ENCODE data around the gene PHF5A. TPM values are rescaled to one million over a fixed set of nuclear protein-coding genes. Genes with fewer than 3 reads are reported as not detected.

Gene PHF5A, protein sequence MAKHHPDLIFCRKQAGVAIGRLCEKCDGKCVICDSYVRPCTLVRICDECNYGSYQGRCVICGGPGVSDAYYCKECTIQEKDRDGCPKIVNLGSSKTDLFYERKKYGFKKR
- total RNA-seq: 26.1 and 43.8 TPM in 2 replicates

DNA sequence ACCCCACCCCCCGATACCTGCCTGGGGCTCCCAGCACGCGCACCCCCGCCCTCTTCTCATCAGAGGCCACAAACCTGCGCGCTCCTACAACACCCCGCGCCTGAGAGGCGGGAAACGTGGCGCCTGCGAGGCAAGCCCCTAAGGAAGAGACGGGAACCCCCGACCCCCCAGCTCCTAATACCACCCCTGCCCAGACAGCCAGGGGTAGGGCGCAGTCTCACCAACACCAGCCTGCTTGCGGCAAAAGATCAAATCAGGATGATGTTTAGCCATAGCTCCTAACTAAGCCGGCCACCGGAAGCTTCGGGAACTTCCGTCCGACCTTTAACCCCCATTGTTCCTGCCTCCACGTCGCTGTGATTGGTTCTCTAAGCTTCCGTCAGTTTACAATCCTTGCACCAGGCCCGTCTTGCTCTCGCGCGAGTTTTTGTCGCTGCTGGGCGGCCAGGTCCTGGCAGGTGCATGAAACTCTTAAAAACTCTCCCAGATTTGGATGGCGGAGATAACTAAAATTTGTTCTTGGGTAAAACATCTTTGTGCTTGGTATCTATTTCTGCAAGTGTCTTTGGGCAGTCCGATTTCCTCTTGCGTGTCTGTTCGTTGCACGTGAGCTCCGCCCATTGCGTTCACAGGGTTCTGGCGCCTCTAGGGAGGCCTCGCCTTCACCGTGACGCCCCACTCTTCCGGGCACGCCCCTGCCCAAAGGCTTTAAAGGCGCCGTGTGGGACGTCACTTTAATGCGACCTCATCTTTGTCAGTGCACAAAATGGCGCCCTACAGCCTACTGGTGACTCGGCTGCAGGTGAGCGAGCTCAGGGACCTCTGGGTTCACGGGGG, at the start of gene PHF5A, which contains the start of gene ACO2:
Gene PHF5A, minus strand, starts transcription at position 312 of the 837 bp plus-strand sequence. Its CDS starts 39 bp downstream, at position 273.
Gene ACO2, plus strand, starts transcription at position 737 of the 837 bp plus-strand sequence. Its CDS starts 30 bp downstream, at position 767.
- DNase-seq (ENCODE audit: extremely low read depth, low read depth, low spot score): peak; percentile 98

DNA sequence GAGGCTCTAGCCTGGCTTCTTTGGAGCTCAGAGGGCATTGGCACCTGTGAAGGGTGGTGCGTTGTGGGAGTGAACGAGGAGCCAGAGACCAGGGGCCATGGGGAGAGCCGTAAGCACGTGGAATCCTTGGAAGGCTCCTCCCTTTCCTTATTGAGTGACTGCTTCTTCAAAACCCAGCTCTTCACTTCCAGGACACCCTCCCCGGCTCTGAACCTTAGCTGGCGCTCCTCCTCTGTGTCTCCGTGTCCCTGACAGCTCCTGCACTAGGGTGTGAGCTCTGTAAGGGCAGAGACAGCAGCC, 49.5 kb upstream of the PHF5A start:
- DNase-seq (ENCODE audit: extremely low read depth, low read depth, low spot score): no peak

DNA sequence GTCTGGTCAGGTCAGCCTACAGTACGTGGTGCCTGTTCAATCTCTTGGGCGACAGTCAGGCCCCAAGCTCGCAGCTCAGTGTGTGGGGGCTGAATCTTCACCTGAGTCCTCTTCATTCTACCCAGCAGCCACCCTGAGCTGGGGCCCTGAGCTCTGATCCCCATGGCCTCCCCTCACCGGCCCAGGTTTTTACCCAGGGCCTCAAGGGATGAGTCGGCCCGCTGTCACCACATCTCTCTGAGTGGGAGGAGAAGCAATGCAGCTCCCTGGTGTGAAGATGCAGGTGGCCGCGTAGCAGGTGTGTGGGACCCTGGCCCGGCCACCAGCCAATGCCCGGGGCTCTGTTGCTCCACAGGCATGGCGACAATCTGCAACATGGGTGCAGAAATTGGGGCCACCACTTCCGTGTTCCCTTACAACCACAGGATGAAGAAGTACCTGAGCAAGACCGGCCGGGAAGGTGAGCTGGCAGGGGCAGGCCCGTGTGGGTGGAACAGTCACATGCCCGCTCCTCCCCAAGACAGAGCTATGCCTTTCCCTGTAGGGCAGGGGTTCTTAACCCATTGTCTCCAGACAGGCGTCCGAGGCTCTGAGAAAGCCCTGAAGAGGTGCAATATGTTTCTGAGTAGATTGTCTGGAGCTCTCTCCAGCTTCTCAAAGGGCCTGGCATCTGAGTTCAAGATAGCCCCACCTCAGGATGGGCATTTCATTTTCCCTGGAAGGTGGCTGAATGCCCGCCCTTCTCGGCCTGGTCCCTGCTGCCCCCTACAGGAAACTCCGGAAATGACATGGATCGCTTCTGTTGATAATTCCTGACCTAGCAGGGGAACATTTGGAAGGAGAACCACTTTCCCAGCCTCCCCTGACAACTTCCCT, 48.9 kb upstream of the PHF5A start:
- peak; percentile 22 for DNase-seq (ENCODE audit: extremely low read depth, low read depth, low spot score)

DNA sequence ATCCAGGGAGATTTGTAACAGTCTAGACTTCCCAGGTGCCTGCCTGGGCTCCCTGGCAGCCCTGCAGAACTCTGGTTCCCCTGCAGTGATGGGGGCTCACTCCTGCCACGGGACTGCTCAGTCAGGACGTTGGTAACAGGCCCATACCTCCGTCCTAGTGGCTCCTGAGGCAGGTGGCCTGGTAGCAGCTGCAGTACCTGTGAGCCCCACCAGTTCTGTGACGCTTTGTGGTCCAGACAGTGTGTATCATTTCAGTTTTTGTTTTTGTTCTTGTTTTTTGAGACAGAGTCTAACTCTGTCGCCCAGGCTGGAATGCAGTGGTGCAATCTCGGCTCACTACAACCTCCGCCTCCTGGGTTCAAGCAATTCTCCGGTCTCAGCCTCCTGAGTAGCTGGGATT, 48.0 kb upstream of the PHF5A start:
- DNase-seq (ENCODE audit: extremely low read depth, low read depth, low spot score): no peak

DNA sequence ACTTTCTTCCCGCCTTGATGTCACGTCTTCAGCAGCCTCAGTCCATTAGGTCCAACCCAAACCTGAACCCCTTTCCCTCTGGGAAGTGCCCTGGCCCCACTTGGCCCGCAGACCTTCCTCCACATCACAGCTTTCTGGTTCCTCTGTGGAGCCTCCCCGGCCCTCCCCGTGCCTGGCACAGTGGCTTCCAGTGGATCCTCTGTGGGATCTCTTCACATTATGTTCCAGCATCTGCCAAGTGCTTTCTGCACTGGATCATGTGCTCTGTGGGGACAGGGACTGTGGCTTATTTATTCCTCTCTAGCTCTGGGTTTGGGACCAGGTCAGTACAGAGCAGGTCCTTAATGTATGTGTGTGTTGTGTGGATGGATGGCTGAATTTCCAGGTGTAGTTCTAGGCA, 44.9 kb upstream of the PHF5A start:
- no peak for DNase-seq (ENCODE audit: extremely low read depth, low read depth, low spot score)

DNA sequence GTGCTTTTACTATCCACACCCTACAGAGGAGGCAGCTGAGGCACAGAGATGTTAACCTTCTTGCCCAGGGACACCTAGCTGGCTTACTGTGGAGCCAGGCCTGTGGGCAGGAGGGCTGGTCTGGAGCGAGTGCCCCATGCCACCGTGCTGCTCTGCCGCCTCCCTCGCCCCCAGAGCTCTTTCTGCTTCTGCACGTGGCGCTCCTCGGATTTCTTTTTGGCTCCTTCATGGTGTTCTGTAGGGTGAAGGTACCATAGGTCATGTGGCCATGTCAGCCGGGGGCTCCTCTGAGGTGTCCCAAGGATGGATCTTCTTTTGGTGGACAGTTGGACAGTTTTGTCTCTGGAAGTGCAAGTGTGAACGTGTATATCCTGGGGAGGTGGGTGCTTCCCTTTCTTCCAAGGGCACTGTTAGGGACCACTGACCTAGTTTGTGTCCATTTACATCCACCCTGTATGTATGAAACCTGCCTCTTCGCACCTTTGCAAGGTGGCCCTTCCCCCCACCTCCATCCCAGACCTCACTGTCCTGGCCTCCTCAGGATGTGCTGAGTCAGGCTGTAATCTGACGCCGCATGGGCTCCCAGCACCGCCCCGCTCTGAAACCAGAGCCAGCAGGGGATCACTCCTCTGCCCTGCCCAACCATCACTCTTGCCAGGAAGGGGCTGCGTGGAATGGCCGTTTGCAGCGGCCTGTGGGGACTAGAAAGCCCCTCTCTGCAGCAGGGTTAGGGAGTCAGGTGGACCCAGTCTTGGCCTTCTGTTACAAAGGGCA, 44.1 kb upstream of the PHF5A start:
- DNase-seq (ENCODE audit: extremely low read depth, low read depth, low spot score): no peak

DNA sequence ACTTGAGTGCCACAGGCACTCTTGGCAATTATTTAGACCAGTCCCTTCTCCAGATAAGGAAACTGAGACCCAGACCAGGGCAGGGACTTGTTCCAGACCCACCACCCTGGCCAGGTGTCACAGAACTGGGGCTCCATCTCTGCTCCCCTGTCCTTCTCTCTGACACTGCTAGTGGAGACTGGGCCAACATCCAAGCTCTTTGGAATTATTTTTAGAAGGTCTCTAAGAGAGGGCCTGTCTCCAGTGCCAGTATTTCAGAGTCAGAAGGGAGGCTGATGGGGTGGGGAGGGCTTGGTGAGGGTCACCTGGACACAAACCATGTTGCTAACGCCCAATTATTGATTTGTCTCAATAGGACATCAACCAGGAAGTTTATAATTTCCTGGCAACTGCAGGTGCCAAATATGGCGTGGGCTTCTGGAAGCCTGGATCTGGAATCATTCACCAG, 43.1 kb upstream of the PHF5A start:
- DNase-seq (ENCODE audit: extremely low read depth, low read depth, low spot score): no peak

DNA sequence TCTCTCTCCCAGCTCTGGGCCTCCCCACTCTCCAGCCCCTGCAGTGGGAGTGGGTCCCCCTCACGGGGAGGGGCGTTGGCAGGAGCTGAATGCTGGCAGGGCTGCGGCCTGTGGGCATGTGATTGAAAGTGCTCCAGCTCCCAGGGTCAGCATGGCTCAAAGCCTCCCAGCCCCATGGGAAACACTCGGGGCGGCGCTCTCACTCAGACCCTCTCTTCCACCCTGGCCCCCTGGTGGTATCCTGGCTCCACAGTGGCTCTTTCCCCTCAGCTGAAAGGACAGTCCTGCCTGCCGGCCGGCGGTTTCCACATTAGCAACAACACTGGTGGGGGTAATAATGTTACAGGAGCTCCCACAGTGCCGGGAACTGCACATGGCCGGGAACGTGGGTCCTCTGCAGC, 40.3 kb upstream of the PHF5A start:
- no peak for DNase-seq (ENCODE audit: extremely low read depth, low read depth, low spot score)

DNA sequence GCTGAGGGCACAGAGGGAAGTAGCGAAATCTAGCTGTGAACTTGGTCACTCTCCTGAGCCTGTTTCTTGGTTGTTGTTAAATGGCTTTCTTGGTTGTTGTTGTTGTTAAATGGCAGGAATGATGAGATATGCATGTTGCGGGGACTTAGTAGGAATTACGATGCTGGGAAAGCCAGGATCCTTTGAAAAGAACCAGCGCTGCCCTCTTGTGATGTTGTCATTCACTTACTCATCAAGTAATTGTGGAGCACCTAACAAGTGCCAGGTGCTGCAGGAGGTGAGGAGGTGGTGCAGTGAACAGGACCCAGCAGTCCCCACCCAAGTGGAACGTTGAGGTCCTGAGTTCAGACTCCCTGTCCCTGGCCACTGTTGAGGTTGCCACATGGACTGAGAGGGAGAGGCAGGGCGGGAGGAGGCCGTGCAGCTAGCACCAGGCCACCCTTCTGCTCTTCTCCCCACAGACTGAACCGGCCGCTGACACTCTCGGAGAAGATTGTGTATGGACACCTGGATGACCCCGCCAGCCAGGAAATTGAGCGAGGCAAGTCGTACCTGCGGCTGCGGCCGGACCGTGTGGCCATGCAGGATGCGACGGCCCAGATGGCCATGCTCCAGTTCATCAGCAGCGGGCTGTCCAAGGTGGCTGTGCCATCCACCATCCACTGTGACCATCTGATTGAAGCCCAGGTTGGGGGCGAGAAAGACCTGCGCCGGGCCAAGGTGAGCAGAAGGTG, 39.0 kb upstream of the PHF5A start:
- no peak for DNase-seq (ENCODE audit: extremely low read depth, low read depth, low spot score)

DNA sequence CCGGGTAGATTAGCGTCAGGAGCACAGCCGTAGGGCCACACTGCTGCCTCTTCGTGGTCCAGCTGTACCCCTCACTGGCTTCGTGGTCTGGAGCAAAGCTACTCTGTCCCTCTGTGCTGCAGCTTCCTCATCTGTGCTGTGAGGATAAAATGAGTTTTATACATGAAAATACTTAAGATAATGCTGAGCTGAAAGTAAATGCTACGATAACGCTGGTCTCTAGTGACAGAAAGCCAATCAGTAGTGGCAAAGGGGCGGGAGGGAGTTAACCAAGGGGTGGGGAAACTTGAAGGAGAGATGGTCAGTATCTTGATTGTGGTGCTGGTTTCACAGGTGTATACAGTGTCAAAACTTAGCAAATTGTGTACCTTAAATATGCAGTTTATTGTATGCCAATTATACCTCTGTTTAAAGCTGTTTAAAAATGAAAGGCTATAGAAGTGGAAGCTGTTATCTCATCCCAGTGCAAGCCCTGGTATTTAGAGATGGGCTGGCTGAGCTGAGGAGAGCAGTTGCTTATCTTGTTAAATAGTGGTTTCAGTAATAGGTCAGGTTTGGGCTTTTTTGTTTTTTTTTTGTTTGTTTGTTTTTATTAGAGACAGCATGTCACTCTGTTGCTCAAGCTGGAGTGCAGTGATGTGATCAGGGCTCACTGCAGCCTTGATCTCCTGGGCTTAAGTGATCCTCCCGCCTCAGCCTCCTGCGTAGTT, 37.2 kb upstream of the PHF5A start:
- no peak for DNase-seq (ENCODE audit: extremely low read depth, low read depth, low spot score)

DNA sequence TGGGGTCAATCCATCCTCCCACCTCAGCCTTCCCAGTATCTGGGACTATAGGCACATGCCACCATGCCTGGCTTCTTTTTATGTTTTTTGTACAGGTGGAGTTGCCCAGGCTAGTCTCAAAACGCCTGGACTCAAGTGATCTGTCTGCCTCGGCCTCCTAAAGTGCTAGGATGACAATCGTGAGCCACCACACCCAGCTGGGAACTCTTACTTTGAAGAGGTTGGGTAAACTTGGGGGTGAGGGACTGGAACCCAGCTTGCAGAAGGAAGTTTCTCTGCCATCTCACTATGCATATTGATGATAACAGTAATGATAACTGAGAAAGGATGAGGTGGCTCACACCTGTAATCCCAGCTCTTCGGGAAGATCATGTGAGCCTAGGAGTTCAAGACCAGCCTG, 36.3 kb upstream of the PHF5A start:
- DNase-seq (ENCODE audit: extremely low read depth, low read depth, low spot score): no peak

DNA sequence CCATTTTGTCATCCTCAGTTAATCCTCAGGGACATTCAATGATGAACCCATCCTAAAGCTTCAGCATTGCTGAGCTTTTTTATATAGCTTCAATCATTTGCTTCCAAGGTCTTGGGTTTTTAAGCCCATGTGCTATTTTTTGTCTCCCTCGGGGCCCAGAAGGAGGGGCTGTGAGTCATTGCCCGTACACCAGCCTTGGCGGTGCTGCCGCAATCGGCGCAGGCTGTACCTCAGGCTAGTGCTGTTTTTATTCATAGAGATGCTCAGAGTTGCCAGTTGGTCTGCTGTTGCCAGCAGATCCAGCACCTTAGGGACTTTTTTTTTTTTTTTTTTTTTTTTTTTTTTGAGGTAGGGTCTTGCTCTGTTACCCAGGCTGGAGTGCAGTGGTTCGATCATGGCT, 35.9 kb upstream of the PHF5A start:
- no peak for DNase-seq (ENCODE audit: extremely low read depth, low read depth, low spot score)

DNA sequence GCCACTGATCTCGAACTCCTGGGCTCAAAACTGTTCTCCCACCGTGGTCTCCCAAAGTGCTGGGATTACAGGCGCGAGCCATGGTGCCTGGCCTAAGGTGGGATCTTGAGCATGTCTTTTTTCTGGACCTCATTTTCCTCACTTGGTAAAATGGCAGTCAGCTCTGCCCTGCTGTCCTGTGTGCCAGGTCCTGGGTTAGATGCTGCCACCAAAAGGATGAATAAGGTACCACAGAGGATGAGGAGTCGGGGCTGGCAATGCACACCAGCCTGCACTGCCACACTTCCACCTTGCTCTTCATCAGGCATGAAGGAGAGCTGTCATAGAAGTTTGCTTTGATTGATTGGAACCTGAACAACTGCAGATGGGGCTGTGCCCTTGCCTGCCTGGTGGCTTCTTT, 32.7 kb upstream of the PHF5A start:
- no peak for DNase-seq (ENCODE audit: extremely low read depth, low read depth, low spot score)

DNA sequence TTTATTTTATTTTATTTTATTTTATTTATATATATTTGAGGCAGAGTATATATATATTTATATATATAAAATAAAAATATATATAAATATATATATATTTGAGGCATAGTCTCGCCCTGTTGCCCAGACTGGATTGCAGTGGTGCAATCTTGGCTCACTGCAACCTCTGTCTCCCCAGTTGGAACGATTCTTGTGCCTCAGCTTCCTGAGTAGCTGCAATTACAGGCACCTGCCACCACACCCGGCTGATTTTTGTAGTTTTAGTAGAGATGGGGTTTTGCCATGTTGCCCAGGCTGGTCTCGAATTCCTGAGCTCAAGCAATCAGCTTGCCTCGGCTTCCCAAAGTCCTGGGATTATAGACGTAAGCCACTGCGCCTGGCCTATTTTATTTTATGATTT, 31.8 kb upstream of the PHF5A start:
- no peak for DNase-seq (ENCODE audit: extremely low read depth, low read depth, low spot score)

DNA sequence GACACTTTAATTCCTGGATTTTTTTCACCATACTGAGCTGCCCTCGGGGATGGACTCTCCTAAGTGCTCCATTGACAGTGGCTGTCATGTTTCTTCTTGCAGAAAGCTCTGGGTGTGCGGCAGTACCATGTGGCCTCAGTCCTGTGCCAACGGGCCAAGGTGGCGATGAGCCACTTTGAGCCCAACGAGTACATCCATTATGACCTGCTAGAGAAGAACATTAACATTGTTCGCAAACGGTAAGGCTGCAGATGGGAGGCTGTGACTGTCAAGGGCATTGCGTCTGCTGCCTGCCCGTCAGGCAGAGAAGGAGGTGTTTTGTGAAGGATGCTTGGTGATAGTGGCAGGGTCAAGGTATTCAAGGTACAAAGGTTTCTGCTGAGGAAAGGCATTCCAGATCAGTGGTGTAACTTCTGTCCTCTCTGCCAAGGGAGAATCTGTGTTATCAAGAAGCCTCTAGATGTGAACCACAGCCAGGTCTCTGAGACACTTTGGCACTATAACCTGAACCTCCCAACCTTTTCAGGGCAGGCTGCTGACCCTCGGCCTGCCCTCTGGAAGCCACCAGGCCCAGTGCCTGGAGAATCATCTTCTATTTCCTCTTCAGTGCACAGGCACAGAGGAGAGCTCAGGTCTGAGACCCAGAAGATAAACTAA, 31.3 kb upstream of the PHF5A start:
- no peak for DNase-seq (ENCODE audit: extremely low read depth, low read depth, low spot score)

DNA sequence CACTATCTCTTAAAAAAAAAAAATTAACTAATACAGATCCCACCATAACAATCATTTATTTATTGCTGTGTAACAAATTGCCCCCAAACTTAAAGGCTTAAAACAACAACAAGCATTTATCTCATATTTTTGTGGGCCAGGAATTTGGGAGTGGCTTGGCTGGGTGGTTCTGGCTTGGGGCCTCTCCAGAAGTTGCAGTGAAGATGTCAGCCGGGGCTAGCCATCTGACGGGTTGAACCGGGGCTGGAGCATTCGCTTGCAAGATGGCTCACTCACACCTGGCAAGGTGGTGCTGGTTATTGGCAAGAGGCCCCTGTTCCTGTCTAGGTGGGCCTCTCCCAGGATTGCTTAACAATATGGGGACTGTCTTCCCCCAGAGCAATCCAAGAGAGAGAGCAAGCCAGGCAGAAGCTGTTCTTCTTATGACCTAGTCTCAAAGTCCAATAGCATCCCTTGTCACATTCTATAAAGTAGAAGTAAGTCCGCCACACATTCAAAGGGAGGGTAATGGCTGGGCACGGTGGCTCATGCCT, 29.9 kb upstream of the PHF5A start:
- no peak for DNase-seq (ENCODE audit: extremely low read depth, low read depth, low spot score)

DNA sequence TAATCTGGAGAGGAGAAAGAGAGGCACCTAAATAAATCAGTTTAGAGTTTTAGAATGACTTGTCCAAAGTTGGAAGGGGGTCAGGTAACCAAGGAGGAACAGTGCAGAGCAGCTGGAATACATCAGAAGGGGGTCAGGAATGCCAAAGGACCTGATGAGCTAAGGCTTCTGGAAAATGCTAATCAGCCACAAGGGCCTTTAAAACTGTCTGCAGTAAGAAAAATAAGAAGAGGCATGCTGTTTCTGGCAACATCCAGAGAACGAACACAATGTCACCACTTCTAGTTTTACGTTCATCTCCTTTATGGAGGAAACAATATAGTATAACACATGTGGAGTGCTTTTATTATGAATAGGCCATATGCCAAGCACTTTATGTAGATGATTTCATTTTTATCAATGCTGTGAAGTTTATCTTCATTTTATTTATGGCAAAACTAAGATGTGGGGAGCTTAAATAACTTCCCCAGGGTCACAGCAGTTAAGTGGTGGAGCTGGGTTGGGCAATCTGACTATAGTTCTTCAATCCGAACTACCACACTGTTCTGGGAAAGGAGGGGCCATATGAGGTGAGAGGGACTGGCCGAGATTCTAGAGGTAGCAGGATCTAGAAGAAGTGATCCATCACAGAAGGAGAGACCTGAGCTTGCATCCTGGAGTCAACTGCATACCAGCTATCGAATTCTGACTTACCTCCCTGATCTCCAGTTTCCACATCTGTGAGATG, 23.0 kb upstream of the PHF5A start:
- no peak for DNase-seq (ENCODE audit: extremely low read depth, low read depth, low spot score)

Measured in glomerular endothelial cell (primary cell).